ENCODE measurements around the gene PEG3. TPM values are rescaled to one million over a fixed set of nuclear protein-coding genes. Genes with fewer than 3 reads are reported as not detected.

PEG3 gene
- total RNA-seq, 3 donors from 2014 or later (not counting 1 experiment from before 2014, with no cell fraction given): not detected

DNA sequence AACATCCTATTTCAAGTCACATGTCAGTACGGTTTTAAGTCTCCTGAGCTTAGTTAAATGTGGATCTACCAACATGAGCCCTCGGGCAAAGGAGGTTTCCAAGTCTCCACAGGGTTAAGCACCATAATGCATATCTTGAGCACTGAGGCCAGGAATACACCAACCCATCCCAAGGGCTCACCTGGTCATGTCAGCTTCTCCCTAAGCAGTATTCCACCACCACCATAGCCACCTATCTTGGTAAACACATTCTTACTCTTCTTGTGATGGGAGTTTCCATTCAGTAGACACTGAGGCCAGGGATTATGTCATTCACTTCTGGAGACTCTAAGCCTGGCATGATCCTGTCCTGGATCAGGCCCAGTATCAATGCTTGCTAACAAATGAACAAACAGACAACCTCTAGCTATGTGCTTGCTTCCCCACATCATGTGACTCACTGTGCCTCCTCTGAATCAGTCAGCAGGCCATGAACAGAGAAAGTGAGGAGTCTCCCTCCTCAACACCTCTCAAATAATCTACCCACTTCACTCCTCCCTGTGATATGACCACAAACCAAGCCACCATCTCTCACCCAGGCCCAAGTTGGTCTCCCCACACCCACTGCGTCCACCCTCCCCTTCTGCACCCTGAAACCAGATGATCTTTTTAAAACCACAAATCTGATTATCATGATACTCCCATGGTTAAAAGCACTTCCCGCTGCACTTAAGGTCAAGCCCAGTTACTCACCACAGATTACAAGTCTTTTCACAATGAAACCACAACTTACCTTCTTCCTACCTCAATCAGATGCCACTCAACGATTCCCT, 5.8 kb downstream of the PEG3 start:
- Mint-ChIP-seq H3K4me3 (no peak overlapping the region), H3K36me3 (peaks cover 21% of the 10 kb centered on the region)
- no peak for DNase-seq

DNA sequence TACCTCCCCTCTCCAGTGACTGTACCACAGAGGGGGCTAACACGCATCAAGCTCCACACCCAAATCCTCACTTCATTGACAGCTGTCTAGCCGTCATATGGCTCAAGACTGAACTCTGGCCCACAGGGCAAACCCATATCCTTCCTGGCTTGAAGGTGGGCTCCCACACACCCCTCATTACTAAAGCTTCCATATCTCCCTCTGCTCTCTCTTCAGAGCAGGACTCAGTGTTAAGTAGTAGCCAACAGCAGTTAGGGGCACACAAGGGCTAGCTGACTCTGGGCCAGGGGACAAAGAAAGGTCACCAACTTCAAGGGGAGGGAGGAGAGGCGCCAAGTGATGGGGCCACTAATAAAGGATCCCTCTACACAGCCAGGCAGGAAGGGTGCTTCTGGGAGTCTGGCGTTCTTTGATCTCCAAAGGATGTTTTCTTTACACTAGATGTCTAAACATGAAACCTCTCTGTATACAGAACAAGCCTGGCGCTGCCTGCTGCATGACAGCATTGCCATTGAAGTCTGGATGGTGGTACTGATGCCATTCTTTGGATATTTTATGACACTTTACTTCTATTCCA, 8.1 kb downstream of the PEG3 start:
- ATAC-seq: no peak

More for the DNA sequence above, 5.8 kb downstream of the PEG3 start:
- peaks cover 10% of the 10 kb centered on the region for H3K4me1 ChIP-seq (ENCODE audit: control insufficient read depth, insufficient read depth, low read length)
- WGBS (ENCODE audit: insufficient coverage): 61% methylated on average over 5 of the region's 5 CpGs
- no peak for ATAC-seq
- peaks cover 1% of the 10 kb centered on the region for H3K27me3 ChIP-seq (ENCODE audit: control insufficient read depth, insufficient read depth, low read length)
- TF ChIP-seq CTCF (IDR thresholded peaks at IDR 0.05): no peak
- no peaks in the 10 kb centered on the region for H3K36me3 ChIP-seq (ENCODE audit: control insufficient read depth, insufficient read depth, low read length)
- Mint-ChIP-seq H3K27ac (no peak overlapping the region), H3K4me1 (peaks cover 6 to 9% of the 10 kb centered on the region in 2 donors), H3K27me3 (ENCODE audit: low read depth in 2 of 2) (no peaks in the 10 kb centered on the region), H3K9me3 (peaks cover 16 to 18% of the 10 kb centered on the region in 2 donors)
- H3K4me3 ChIP-seq (ENCODE audit: low read length): no peak overlapping the region
- intact Hi-C loops (cut with micrococcal nuclease): no loop called here
- peaks cover 44% of the 10 kb centered on the region for H3K9me3 ChIP-seq (ENCODE audit: control insufficient read depth, insufficient read depth, low read length)
- H3K27ac ChIP-seq (ENCODE audit: low read length): no peak overlapping the region

GRCh38 chr19:56831255-56831654, 9.3 kb downstream of the PEG3 start:
- no peaks in the 10 kb centered on the region for H3K27me3 Mint-ChIP-seq (ENCODE audit: low read depth in 2 of 2)
- H3K27ac ChIP-seq (ENCODE audit: low read length): no peak overlapping the region
- no peak for DNase-seq
- no peak for TF ChIP-seq CTCF (IDR thresholded peaks at IDR 0.05)
- no peak overlapping the region for H3K4me3 Mint-ChIP-seq
- no peak overlapping the region for H3K4me3 ChIP-seq (ENCODE audit: low read length)
- 52% methylated on average over 2 of the region's 2 CpGs for WGBS (ENCODE audit: insufficient coverage)
- H3K27ac Mint-ChIP-seq: no peak overlapping the region
- no peaks in the 10 kb centered on the region for H3K36me3 ChIP-seq (ENCODE audit: control insufficient read depth, insufficient read depth, low read length)
- no peaks in the 10 kb centered on the region for H3K27me3 ChIP-seq (ENCODE audit: control insufficient read depth, insufficient read depth, low read length)
- peaks cover 22% of the 10 kb centered on the region for H3K36me3 Mint-ChIP-seq
- intact Hi-C loops (cut with micrococcal nuclease): no loop called here
- peaks cover 0 to 6% of the 10 kb centered on the region in 2 donors for H3K4me1 Mint-ChIP-seq
- ATAC-seq: no peak
- H3K9me3 ChIP-seq (ENCODE audit: control insufficient read depth, insufficient read depth, low read length): peaks cover 16% of the 10 kb centered on the region
- no peaks in the 10 kb centered on the region for H3K4me1 ChIP-seq (ENCODE audit: control insufficient read depth, insufficient read depth, low read length)
- H3K9me3 Mint-ChIP-seq: peaks cover 11 to 18% of the 10 kb centered on the region in 2 donors

More for the DNA sequence above, 8.1 kb downstream of the PEG3 start:
- Mint-ChIP-seq H3K9me3 (peaks cover 14 to 18% of the 10 kb centered on the region in 2 donors), H3K4me3 (no peak overlapping the region), H3K27ac (no peak overlapping the region), H3K4me1 (peaks cover 2 to 6% of the 10 kb centered on the region in 2 donors), H3K27me3 (ENCODE audit: low read depth in 2 of 2) (no peaks in the 10 kb centered on the region), H3K36me3 (peaks cover 18% of the 10 kb centered on the region)
- Histone ChIP-seq H3K9me3 (ENCODE audit: control insufficient read depth, insufficient read depth, low read length) (peaks cover 25% of the 10 kb centered on the region), H3K4me3 (ENCODE audit: low read length) (no peak overlapping the region), H3K27ac (ENCODE audit: low read length) (no peak overlapping the region), H3K36me3 (ENCODE audit: control insufficient read depth, insufficient read depth, low read length) (no peaks in the 10 kb centered on the region), H3K4me1 (ENCODE audit: control insufficient read depth, insufficient read depth, low read length) (no peaks in the 10 kb centered on the region), H3K27me3 (ENCODE audit: control insufficient read depth, insufficient read depth, low read length) (no peaks in the 10 kb centered on the region)
- no peak for TF ChIP-seq CTCF (IDR thresholded peaks at IDR 0.05)
- WGBS (ENCODE audit: insufficient coverage): 77% methylated on average over 4 of the region's 5 CpGs
- no peak for DNase-seq
- intact Hi-C loops (cut with micrococcal nuclease): no loop called here
